Neural cell (in vitro differentiated cells): ENCODE data around the gene LPAR3.

ENCODE experiments used
- CTCF ChIP-seq: fragments of 450-650 bp; IDR thresholded peaks from 2 replicates; pipeline ENCODE4 v1.5.1; 2014; ENCODE audit warnings: antibody characterized with exemption, mild to moderate bottlenecking, moderate library complexity; ENCODE audit not compliant: poor library complexity, severe bottlenecking
- EP300 ChIP-seq: fragments of 450-650 bp; conservative IDR thresholded peaks from 2 replicates; pipeline ENCODE4 v1.6.1; 2014; ENCODE audit warnings: antibody characterized with exemption, mild to moderate bottlenecking, moderate library complexity; ENCODE audit not compliant: poor library complexity, severe bottlenecking
- EZH2 ChIP-seq: fragments of 200-600, 300-800 bp; shearing (Covaris generic), sonication (generic); IDR thresholded peaks from 2 replicates; pipeline ENCODE4 v1.6.1; 2014; ENCODE audit warnings: antibody characterized with exemption, low read length, borderline replicate concordance, mild to moderate bottlenecking; ENCODE audit not compliant: insufficient read depth, poor library complexity, severe bottlenecking
- POLR2AphosphoS5 ChIP-seq: IDR thresholded peaks from 2 replicates; pipeline ENCODE4 v1.6.1; 2012
- RAD21 ChIP-seq: fragments of 450-650 bp; conservative IDR thresholded peaks from 2 replicates; pipeline ENCODE4 v1.6.1; 2014; ENCODE audit warnings: antibody characterized with exemption, mild to moderate bottlenecking, moderate library complexity
- REST ChIP-seq: IDR thresholded peaks from 2 replicates; pipeline ENCODE4 v1.6.1; 2012; ENCODE audit warnings: borderline replicate concordance
- SMC3 ChIP-seq: fragments of 450-650 bp; conservative IDR thresholded peaks from 2 replicates; pipeline ENCODE4 v1.6.1; 2014; ENCODE audit warnings: antibody characterized with exemption, mild to moderate bottlenecking, moderate library complexity; ENCODE audit not compliant: poor library complexity

- TF ChIP-seq POLR2AphosphoS5, result no peak
- no peak for TF ChIP-seq CTCF
- TF ChIP-seq REST, result no peak
- no peak for TF ChIP-seq RAD21
- TF ChIP-seq EP300, result no peak
- no peak for TF ChIP-seq SMC3
- no peak for TF ChIP-seq EZH2
These were observed 50.2 kb downstream of the LPAR3 start for GRCh38 chr1:84842748-84843231.
